ENCODE results near the gene CAMK2N1.
"Not testable (repeated sequence)": the region's sequence is repeated elsewhere in the genome, so short reads cannot be mapped to it uniquely, and the experiment has no call there.

- not testable (repeated sequence) for TF ChIP-seq CTCF (conservative IDR thresholded peaks at IDR 0.05; ENCODE audit: low read depth, low read length); EZH2 (IDR thresholded peaks at IDR 0.05; ENCODE audit: low read length, unreplicated experiment); EZH2phosphoT487 (IDR thresholded peaks at IDR 0.05; ENCODE audit: borderline replicate concordance, low read length)
These were observed 10.8 kb upstream of the CAMK2N1 start for GRCh38 chr1:20496725-20497383.
